ENCODE results near the gene SLC2A6. TPM values are rescaled to one million over a fixed set of nuclear protein-coding genes. Genes with fewer than 3 reads are reported as not detected.

The SLC2A6 gene
- total RNA-seq, 1 experiment from 2014 or later, result 10.7 TPM

GRCh38 chr9:133512253-133513213 lies 33.6 kb upstream of the SLC2A6 start:
- H4K20me1 ChIP-seq (ENCODE audit: insufficient read depth), result no peaks in the 10 kb centered on the region
- no peaks in the 10 kb centered on the region for H3K79me2 ChIP-seq (ENCODE audit: insufficient read depth, low read length)
- no peak overlapping the region for H3K4me2 ChIP-seq (ENCODE audit: low read length)
- ATAC-seq (no peak), DNase-seq (ENCODE audit: low read depth, low spot score) (no peak)
- CTCF ChIA-PET, result no interaction called here
- peaks cover 6 to 10% of the 10 kb centered on the region in 2 experiments; a peak in 3 of 4 replicates for H3K4me1 ChIP-seq (ENCODE audit: control insufficient read depth in 1 of 2, insufficient read depth in 2 of 2, low read length in 2 of 2)
- H3K4me3 ChIP-seq (replicated peaks in 1 of 2; ENCODE audit: low read depth in 1 of 2, low read length in 2 of 2), result no peak overlapping the region
- intact Hi-C loops (cut with micrococcal nuclease), result no loop called here
- BruUV-seq (replicated peaks), result no TSS peak
- no peak overlapping the region for H3K9ac ChIP-seq (ENCODE audit: low read length)
- POLR2A ChIA-PET, result no interaction called here
- H3K9me2 ChIP-seq (ENCODE audit: insufficient read depth), result no peaks in the 10 kb centered on the region
- no peaks in the 10 kb centered on the region for H3K27me3 ChIP-seq (ENCODE audit: insufficient read depth, low read length)
- no peak for TF ChIP-seq EZH2phosphoT487 (IDR thresholded peaks at IDR 0.05; ENCODE audit: borderline replicate concordance)
- no peak for TF ChIP-seq REST (IDR thresholded peaks at IDR 0.05; ENCODE audit: low read depth)
- no peak for TF ChIP-seq ZBTB33 (IDR thresholded peaks at IDR 0.05; ENCODE audit: extremely low read depth, insufficient replicate concordance, low read length)
- no peak for TF ChIP-seq TCF7L2 (IDR thresholded peaks at IDR 0.05; ENCODE audit: borderline replicate concordance, extremely low read depth, insufficient read depth, insufficient read length)
- TF ChIP-seq MAX (IDR thresholded peaks at IDR 0.05), result no peak
- no peak for TF ChIP-seq JUND (IDR thresholded peaks at IDR 0.05)
- no peak for TF ChIP-seq SP1 (IDR thresholded peaks at IDR 0.05; ENCODE audit: low read depth)
- no peak for TF ChIP-seq CTCF (IDR thresholded peaks at IDR 0.05 in 2 of 3, conservative IDR thresholded peaks at IDR 0.05 in 1 of 3; ENCODE audit: borderline replicate concordance in 1 of 3, insufficient read depth in 1 of 3, low read depth in 2 of 3, low read length in 2 of 3)
- no peak for TF ChIP-seq POLR2AphosphoS5 (IDR thresholded peaks at IDR 0.05; ENCODE audit: low read depth, low read length)
- TF ChIP-seq ATF3 (IDR thresholded peaks at IDR 0.05), result no peak
- TF ChIP-seq SRF (IDR thresholded peaks at IDR 0.05; ENCODE audit: low read depth), result no peak
- no peak for TF ChIP-seq RAD21 (IDR thresholded peaks at IDR 0.05; ENCODE audit: low read depth)
- RAD21 ChIA-PET (ENCODE audit: low non-redundant PET in 1 of 2, low total read pairs in 2 of 2, uncharacterized antibody in 2 of 2, unreplicated experiment in 2 of 2), result no interaction called here
- H3K36me3 ChIP-seq (ENCODE audit: control insufficient read depth in 1 of 2, insufficient read depth in 2 of 2, low read length in 2 of 2), result no peaks in the 10 kb centered on the region
- no peak overlapping the region for H2AFZ ChIP-seq (ENCODE audit: low read depth, low read length, poor library complexity, severe bottlenecking)
- no peak overlapping the region; the same call in 1 of the 2 replicates for H3K27ac ChIP-seq (ENCODE audit: low read depth, low read length)
- no peaks in the 10 kb centered on the region for H3K9me3 ChIP-seq (ENCODE audit: control insufficient read depth in 1 of 2, insufficient read depth in 1 of 2, low read depth in 1 of 2, low read length in 2 of 2)

All from HCT116 (cell line).